Brain pericyte (primary cell): ENCODE results near the gene KLRF1.

Experiments used
- DNase-seq: peaks from one replicate; pipeline ENCODE4 v3.0.0-alpha.2; 2012; ENCODE audit warnings: low read depth, low spot score

KLRF1 gene, protein sequence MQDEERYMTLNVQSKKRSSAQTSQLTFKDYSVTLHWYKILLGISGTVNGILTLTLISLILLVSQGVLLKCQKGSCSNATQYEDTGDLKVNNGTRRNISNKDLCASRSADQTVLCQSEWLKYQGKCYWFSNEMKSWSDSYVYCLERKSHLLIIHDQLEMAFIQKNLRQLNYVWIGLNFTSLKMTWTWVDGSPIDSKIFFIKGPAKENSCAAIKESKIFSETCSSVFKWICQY

DNA sequence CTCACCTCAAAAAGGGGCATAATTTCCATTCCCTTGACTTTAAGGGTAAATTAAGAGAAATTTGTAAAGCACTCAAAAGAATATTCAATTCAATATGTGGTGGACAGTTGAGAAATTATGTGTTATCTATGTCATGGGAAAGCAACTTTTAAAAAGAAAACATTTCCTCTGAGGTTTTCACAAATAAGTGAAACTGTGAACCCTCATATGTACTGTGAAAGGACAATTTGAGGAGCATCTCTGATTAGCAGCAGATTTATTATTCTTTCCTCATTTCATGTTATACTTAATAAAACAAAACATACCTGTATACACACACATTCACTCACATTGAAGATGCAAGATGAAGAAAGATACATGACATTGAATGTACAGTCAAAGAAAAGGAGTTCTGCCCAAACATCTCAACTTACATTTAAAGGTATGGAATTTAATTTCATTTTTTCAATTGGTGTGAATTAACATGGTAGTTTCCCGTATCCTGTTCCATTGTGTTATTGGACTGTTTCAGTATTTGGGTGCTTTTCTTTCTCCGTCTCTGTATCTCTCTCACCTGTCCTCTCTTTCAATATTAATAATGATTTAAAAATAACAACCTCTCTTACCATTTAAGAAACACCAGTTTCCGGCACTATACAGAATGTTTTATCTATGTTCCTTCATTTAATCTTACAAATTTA lies at the start of gene KLRF1:
Gene KLRF1 (plus strand): TSS at position 273 of the 680 bp plus-strand sequence. CDS start 64 bp downstream, at position 337.
- no peak for DNase-seq

DNA sequence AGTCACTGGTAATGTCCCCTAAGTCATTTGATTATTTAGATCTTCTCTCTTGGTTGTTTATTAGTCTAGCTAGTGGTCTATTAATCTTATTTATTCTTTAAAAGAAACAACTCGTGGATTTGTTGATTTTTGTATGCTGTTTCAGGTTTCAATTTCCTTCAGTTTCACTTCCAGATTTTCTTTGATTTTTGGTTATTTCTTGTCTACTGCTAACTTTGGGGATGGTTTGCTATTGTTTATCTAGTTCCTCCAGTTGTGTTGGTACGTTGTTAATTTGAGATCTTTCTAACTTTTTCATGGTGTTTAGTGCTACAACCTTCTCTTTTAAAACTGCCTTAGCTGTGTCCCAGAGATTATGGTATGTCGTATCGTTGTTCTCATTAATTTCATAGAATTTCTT lies 48.1 kb upstream of the KLRF1 start:
- DNase-seq: no peak

DNA sequence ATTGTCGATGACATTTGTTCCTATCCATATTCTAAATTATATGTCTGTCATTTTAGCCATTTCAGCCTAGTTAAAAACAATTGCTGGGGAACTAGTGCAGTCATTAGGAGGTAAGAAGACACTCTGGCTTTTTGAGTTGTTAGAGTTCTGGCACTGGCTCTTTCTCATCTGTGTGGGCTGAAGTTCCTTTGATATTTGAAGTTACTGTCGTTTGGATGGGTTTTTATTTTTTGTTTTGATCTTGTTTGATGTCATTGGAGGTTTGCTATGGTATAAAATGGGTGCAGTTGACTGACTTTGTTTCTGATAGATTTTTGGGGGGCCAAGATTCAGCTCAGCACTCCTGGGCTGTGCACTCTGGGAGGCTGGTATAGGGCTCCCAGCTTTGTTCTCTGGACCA lies 45.9 kb upstream of the KLRF1 start:
- no peak for DNase-seq

DNA sequence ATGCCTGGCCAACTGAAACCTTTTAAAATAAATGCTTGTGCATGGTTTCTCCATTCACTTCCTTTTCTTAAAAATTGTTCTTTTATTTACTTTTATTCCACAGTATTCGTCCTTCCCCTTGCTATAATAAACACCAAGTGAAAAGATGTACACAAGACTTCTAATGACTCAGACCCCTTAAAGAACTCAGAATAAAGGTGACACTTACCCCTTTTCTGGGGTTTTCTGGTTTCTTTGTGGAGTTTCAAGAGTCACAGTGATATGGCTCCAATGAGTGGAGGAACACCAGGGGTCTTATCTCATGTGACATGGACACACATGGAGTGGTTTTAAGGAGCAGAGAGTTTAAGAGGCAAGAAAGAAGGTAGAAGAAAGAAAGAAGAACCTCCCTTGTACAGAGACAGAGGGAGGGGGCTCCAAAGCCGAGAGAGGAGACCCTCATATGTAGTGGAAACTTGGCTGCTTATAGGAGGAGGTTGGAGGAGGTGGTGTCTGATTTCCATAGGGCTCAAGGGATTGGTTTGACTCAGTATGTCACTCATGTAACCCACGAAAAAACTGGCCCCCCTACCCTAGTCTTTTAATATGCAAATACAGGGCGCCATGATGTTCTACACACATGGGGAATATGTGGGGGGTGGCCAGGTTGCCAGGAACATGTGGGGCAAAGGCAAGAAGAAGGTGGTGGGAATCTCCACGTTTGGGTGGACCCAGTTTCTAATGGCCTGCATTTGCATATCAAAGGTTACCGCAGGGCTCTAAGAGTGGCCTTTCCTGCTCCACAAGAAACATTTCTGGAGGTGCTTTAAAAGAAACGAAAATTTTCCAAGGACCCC lies 44.5 kb upstream of the KLRF1 start:
- DNase-seq: no peak

DNA sequence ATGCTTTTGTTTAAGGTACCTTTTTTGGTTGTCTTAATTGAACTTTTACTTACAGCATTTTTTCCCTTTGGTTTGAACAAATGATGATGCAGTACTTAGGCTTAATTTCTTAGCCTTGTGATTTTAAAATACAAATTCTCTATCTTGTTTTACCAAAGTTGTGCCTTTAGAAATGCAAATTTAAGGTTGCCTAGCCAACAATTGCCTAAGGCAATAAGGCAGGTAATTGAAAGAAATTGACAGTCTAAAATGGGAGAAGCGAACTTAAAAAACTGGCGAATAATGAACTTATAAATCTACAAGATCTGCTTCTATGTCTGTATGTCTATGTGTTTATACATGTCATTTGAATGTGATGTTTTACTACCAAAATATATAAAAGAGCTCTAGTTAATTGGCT lies 43.0 kb upstream of the KLRF1 start:
- DNase-seq: no peak

DNA sequence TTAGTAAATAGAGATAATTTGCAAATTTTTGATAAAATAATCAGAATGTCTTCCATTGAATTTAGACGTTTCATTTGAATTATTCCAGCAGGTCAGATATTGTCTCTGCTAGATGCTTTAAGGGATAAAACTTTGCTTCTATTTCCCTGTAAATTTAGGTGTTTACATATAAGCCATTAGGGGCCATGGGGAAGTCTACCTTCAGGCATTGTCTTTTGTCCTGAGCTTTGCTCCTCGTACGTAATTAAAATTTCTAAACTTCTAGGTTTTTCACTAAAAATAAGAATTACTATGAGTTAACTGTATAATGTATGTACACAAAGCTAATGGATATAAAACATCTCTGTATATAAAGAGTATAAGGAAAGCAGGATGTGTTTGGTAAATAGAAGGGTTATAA lies 42.5 kb upstream of the KLRF1 start:
- DNase-seq: no peak

DNA sequence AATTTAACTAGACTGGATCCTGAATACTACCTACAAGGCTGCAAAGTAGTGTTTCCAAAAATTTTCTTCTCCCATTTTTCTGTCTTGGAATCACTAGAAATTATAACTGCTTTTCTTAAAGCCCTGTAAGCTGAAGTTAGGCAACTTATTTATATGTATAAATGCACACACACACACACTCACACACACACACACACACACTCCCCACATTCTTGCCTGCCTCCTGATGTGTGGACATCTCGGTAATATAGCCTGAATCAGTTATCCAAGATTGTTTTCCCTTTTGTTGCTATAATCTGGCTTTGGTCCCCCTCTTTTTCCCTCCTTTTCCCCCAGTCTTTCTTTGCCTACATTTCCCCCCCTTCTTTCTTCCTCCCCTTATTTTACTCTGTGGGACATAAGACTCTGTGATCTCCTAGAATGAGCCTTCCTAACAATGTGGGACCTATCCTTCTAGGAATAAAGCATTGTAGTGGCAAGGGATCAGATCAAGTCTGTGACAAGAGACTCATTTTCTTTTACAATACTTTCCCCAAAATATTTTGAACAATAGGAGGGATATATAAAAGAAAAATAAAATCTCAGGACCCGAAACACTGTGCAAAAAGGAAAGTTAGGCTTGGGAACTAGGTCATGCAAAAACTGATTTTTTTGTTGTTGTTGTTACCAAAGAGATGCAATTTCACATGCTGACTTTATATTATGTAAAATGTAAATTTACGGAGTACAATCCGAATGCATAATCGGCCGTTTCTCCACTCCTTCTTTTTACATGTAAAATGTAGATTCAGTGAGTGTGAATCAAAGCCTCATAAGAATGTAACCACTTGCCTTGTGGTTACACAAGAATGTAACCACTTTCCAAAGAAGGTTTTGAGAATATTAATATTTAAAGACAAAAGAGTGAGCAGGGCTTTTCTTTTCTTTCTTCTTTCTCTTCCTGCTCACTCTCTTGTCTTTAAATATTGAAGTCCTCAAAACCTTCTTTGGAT lies 40.3 kb upstream of the KLRF1 start:
- DNase-seq: no peak

DNA sequence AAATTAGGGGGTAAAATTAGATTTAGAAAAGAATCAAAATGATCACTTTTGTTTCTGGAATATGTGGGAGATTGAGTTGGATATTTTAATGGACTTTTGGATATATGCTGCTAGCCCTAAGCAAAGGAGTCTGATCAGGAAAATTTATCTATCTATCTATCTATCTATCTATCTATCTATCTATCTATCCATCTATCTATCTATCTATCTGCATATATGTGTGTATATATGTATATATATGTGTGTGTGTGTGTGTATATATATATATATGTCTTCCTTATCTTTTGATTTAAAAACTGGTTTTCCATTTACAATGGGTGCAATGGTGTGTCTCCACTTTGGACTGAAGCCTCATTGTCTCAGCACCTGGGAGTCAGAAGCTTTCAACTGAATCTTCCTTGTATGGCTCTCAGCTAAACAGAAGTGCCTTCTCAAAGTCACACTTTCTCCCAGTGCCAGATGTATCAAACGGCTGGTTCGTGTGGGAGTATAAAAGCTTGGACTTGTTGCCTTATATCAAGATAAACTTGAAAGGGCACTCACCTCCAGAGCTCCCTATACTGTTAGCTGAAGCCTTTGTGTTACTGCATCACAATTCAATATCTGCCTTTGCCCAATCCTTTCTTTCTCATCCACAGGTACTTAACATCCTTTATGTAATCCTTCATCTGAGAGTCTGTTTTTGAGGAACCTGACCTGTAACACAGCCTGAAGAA lies 34.9 kb upstream of the KLRF1 start:
- no peak for DNase-seq

DNA sequence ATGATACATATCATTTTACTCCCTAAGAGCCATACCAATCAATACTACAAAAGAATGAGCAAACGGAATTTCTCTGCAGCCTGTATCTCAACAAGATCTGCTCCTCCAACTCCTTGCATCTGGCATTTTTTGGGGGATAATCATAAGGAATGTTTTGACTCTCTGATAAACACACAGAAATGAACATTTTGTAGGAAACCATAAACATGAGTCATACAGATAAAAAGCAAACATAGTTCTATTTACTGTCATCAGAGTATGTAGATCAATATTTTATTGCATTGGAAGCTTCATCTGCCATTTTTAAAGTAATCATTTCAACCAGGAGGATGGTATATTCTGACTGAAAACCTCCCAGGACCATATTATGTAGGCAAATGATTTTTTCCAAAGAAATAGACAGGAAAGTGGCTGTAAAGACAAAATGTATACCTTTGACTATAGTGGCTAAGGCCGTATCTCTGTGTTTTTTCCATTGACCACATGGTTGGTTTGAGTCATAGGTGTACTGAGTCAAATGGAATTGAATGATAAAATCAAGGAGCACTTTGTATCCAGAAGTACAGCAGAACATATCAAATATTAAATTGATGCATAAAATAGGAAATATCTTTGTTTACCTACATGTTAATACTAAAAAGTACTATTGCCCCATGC lies 34.2 kb upstream of the KLRF1 start:
- DNase-seq: no peak

DNA sequence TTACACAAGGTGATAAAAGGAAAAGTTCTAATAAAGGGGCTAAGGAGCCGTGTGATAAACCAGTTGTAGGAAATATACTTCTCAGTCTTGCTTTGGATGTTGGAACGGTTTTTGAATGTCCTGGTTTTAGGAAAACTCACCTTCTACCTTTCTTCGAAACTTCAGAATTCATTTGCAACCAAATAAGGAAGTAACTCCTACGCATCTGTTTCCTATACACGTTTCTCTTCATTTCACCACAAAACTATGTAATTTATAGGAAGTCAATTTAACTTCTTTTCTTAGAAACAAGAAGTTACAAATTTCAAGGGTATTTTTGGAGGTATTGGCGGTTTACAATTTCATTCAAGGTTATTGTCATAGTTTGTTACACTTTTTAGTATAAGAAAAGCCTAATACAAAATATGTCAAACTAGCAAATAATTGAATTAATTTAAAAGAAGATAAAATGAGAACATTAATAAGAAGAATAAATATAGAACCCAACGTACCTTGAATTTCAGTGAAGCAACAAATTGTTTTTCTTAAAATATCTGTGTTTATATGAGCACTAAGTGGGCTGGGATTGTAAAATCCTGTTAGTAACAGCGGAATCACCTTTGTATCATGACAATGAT lies 33.4 kb upstream of the KLRF1 start:
- DNase-seq: no peak

DNA sequence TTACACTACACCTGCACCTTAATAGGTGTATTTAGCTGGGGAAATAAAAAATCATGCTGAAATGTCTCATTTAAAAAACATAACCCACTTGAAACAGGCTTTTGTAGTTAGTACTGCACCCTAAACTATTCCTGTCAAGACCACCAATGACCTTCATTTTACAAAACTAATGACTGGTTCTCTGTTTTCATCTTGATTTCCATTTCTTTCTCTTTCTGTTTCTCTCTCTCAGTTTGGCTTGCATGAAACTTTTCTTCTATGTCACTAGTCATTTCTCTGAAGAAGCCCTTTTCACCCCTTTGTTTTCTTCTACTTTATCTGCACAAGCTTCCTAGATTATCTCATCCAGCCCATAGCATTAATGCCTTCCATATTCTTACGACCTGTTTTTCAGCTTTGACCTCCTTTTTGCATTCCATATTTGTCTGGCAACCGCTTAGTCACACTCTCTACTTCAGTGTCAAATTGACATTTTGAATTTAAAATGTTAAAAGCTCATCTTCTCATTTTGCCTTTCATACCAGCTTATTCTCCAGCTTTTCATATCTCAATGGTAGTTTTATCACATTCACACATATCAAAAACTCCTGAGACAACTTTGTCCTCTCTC lies 32.7 kb upstream of the KLRF1 start:
- no peak for DNase-seq

DNA sequence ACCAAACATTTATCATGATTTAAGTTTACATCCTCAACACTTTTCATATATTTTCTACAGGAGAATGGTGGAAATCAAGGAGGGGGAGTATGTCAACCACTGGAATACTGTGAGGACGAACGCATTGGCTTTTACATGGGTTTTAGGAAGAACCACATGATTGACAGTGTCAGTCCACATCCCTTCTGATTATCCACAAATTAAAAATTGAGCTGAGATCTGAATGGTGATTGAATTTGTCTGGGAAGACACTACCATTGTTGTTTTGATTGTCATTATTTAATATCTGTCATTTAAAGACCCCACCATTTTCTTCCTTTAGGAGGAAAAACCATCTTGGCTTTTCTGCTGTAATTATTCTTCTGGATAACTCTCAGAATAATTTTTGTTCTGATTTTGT lies 31.3 kb upstream of the KLRF1 start:
- no peak for DNase-seq

DNA sequence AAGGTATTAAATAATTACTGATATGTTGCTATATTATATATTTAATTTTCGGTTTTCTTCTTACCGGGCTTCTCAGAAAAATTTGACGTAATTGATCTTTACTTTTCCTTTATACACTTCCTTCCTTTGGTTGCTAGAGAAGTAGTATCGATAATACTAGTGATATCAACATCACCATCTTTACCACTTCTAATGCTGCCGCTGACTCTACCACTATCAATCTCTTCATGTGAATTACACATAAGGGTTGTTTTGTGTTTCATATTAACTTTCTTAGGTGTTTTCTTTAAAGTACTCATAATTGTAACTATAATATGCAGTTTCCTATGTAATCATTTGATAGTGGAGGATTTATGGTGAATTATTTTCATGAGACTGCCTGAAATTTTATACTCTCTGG lies 30.9 kb upstream of the KLRF1 start:
- DNase-seq: no peak

DNA sequence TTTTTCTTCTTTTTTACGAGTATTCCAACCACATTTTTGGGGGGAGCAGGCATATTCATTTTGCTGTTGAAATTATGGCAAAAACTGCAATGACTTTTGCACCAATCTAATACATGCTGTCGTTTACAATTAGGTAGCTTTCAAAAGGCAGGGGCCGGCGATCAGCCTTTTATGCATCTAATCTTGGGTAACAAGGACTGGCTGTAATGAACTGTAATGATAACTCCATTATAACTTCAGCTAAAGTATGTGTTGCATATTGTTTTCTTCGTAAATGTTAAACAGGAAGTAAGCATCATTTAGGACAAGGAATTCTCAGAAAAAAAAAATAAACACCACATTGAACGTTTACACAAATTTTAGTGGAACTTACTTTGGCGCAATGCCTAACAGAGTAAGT lies 30.3 kb upstream of the KLRF1 start:
- DNase-seq: no peak

DNA sequence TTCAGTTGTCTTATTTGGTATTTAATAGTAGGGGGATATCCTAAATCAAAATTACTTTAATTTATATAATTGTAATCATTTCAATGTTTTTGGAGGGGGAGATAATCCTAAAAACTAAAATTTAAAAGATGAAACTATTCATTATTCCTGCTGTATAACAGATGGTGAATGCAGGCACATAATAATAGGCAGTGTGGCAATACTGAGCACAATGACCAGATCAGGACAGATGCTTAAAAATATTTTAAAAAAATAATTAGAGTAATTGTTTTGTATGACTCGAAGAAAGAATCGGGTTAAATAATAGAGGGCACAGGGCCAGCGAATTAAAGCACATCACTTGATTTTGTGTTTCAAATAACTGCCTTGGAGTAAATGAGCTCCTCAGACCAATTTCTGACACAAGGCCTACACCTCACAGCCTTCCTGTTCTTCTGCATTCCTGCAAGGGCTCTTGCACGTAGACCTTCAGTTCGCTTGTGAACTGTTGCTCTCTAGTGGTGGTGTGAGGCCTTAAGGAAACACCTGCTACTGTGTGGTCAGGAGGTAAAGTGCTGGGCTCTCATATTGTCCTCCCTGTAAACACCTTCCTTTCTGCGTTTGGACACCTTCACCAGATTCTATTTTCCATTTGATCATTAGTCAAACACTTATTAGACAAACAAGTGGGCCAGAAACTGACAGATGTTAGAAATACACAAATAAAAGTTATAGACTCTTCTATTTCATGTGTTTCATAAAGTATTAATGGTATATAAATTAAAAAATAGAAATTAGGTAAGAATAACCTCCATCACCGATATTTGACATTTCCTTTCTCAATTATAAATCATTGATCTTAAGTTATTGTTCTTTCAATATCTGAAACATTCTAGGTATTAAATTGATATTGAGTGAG lies 29.3 kb upstream of the KLRF1 start:
- DNase-seq: no peak

DNA sequence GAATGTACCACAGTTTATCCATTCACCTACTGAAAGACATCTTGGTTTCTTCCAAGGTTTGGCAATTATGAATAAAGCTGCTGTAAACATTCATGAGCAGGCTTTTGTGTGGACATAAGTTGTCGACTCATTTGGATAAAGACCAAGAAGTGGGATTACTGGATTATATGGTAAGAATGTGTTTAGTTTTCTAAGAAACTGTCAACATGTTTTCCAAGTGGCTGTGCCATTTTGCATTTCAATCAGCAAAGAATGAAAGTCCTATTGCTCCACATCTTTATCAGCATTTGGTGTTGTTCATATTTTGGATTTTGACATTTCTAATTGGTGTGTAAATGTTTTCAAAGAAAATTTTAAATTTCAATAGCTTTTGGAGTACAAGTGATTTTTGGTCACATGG lies 27.3 kb upstream of the KLRF1 start:
- no peak for DNase-seq

DNA sequence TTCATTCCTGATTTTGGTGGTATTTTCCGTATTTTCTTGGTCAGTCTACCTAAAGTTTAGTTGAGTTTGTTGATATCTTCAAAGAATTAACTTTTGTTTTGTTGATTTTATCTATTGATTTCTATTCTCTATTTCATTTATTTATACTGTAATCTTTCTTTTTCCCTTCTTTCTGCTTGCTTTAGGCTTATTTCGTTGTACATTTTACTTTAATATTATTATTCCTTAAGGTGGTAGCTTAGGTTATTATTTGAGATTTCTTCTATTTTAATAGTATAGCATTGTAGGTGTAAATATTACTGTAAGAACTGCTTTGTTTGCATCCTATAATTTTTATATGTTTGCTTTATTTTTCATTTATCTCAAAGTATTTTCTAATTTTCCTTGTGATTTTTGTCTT lies 21.4 kb upstream of the KLRF1 start:
- DNase-seq: no peak

DNA sequence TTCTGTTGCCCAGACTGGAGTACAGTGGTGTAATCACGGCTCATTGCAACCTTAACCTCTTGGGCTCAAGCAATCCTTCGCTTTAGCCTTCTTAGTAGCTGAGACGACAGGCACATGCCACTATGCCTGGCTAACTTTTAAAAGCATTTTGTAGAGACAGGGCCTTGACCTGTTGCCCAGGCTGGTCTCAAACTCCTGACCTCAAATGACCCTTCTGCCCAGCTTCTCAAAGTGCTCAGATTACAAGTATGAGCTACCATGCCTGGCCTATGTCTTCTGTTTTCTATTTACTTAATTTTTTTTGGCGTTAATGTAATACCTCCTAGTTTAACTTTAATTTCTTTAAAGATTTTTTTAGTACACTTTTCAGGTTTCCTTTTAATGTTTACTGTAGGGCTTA lies 20.6 kb upstream of the KLRF1 start:
- no peak for DNase-seq
